Stimulated activated CD4-positive, alpha-beta T cell treated with anti-CD3 and anti-CD28 coated beads, TNF-alpha, amount 100 ng/mL, for 1 hour (primary cell): ENCODE data around the gene NPEPL1.
"Not testable (repeated sequence)": the region's sequence is repeated elsewhere in the genome, so short reads cannot be mapped to it uniquely, and the experiment has no call there.

Source experiments
- DNase-seq, 3 donors: peaks; one replicate each; pipeline ENCODE4 v3.0.0-alpha.2; 2020; ENCODE audit warnings: low read depth in 3 of 3, low spot score in 1 of 3

NPEPL1 gene

GRCh38 chr20:58737198-58737597, 44.6 kb downstream of the NPEPL1 start:
- no peak for DNase-seq

DNA sequence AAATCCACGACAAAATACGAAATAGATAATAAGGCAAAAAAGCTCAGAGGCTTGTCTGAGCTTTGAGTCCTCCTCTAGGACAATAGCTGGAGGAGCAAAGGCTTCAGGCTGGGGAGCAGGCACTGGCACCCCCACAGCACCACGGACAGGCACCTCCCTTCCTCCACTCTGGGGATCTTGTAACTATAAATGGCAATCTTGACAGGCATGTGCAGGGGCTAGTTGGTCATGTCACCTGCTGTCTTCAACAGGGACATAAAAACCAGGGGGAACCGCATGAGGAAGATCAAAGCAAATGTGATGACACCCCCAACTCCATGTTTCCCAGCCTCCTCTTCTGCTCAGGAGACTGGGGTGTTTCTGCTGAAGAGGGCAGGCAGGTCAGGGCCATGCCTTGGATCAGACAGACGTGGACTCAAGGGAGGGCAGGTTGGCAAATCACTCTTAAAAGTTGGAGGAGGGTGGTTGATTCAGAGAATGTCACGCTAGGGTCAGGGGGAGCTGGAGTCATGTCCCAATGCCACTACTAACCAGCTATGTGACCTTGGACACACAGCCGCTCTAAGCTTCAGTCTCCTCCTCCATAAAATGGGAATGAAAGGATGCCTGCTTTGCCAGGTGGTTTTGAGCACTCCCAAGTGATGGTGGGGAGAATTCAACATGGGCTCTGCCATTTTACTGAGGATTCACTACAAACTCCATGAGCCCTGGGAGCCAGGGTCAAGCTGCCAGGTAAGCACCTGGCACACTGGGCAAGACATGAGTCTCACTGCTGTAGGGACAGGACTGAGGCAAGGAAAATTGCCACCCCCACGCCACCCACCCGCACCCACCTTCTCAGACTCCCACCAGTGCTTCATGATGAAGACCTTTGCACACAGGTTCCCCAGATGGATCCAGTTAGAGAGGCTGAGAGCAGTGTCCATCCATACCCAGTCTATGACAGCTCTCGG, 48.0 kb downstream of the NPEPL1 start:
- DNase-seq = no peak

GRCh38 chr20:58741384-58741783, 48.8 kb downstream of the NPEPL1 start:
- DNase-seq = no peak

- no peak for DNase-seq
Observed at GRCh38 chr20:58742668-58743566, 50.3 kb downstream of the NPEPL1 start.

GRCh38 chr20:58743929-58744534, 51.4 kb downstream of the NPEPL1 start:
- DNase-seq = no peak

GRCh38 chr20:58744836-58745235, 52.2 kb downstream of the NPEPL1 start:
- DNase-seq = no peak

- no peak for DNase-seq
Observed at GRCh38 chr20:58745391-58745790, 52.8 kb downstream of the NPEPL1 start.

GRCh38 chr20:58746620-58747019, 54.0 kb downstream of the NPEPL1 start:
- DNase-seq = no peak

DNA sequence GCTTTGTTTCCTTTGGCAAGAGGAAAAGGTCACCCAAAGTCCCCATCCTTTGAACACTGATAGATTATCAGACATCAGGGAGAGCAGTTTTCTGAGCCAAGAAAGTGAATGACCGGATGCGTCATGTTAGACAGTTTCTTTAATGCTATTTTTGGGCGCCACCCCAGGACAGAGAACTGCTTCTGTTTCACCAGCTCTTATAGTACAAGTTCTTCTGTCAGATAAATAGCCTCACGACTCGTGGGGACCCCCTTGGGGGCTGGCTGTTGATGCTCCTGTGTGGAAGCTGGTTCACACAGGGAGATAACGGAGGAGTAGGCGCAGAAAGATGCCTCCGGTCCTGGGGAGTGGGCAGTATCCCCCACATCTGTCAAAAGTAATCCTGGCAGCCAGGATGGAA, 54.6 kb downstream of the NPEPL1 start:
- DNase-seq = no peak

DNA sequence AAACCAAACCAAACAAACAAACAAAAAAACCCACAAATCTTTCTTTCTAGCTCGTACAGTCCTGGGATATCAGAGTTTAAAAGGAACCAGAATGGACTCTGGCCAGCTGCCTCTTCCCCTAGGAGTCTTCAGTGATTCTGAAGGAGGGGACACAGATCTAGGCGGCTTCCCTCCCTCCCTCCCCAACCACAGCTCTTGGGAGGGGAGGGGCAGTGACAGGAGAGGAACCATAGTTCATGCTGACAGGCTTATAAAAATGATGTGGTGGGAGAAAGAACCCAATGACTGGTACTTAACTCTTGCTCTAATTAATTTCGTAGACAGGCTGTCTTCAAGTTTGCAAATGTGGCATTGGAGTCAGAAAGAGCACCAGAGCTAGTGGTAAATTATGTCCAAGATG, 56.0 kb downstream of the NPEPL1 start:
- no peak for DNase-seq

GRCh38 chr20:58749098-58749769, 56.6 kb downstream of the NPEPL1 start:
- no peak for DNase-seq

DNA sequence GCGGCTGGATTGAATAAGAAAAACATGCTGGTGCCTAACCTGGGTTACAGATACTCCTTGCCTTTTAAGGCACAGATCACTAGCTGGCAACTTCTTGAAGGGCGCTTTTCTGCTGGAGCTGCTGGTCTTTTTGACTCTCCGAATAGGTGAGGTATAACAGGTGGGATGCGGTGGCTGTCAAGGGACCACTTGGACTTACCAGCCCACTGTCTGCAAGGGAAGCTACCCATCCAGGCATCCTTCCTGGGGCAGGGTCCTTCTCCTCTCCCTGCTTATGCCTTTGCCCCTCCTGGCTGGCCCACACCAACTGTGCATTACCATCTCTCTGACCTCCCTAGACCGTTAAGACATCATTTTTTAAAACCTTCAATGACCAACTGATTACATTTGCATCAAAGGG, 57.4 kb downstream of the NPEPL1 start:
- DNase-seq = no peak

- DNase-seq = not testable (repeated sequence)
Observed at GRCh38 chr20:58750706-58751105, 58.1 kb downstream of the NPEPL1 start.

- no peak for DNase-seq
Observed at GRCh38 chr20:58751979-58752378, 59.4 kb downstream of the NPEPL1 start.

DNA sequence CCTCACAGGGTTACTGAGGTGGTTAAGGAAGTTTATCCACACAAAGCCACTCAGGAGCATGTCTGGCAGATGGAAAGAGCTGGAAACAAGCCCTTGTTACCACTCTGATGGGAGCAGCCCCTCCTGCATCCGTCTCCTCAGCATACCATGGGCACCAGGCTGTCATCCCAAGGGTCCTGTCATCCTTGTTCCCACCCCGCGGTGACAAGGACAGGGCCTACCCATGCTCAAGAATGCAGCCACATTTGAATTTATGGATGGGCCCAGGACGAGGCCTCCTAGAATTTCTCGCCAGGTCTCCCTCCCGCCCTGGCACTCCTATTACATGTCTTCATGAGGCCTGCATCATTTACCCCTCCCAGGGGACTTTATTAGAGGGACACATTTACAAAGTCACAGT, 60.0 kb downstream of the NPEPL1 start:
- DNase-seq = no peak

DNA sequence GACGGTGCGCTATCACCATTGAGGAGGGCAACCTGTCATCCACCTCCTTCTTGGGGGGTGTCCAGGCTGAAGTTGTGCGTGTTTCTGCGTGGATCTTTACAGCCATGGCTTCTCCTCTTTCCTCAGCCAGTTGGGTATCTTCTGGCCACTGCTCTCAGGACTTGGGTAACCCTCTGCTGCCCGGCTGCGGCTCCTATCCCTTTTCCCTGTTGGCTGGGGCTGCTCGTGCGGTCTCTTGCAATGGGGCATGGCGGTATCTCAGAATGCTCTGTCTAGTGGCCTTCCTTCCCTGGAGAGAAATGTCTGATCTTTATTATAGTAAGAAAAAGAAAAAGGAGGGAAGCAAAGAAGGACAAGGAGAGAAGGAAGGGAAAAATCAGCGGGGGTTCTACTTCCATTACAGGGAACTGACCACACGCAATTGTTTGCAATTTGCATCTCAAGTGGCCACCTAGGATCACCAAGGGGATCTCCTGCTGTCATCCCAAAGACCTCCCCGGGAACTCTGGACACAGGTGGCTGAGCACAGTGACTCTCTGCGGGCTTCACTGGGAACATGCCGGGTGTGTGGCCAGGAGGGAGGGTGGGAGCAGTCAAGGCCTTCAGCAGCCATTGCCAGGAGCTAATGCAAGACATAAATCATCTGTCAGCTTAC, 60.8 kb downstream of the NPEPL1 start:
- DNase-seq = no peak

DNA sequence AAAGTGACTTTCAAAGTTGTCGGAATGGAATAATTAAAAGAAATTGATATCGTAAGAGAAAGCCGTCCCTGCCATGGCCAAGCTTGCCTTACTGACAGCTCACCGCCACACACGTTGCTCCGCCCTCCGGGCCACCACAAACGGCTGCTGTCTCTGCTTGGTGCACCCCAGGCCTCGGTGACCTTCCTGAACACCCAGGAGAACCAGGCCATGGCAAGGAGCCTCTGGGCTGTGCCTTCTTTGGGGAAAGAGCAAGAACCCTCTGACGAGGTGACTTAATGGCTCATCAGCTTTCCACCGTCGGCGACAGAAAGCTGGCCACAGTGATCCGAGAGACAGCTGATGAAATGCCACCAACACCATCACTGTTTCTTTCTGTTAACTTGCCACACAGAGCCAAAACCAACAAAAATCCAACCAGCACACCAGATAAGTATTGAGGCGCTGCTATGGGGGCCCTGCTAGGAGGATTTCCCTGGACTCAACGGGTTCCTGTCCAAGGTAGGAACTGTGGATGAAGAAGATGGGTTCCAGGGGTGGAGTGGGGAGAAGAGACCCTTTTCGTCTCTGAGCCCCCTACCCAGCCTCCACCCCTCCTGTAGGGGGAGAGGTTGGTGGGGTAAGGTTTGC, 61.4 kb downstream of the NPEPL1 start:
- no peak for DNase-seq

DNA sequence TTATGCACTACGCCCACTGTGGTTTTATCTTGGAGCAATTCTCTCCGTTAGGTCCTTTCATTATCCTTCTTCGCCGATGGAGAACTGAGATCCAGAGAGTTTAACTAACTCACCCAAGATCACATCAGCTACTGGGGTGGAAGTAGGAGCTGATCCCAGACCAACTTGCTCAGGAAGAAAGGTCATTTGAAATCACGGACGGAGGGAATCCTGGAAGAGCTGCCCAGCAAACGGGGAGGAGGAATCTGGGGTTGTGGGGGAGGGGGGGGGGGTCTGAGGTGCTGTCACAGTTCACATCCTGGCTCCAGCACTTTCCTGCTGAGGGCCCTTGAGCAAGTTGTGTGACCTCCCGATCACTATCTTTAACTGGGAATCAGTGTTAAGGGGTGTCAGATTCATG, 62.0 kb downstream of the NPEPL1 start:
- no peak for DNase-seq

DNA sequence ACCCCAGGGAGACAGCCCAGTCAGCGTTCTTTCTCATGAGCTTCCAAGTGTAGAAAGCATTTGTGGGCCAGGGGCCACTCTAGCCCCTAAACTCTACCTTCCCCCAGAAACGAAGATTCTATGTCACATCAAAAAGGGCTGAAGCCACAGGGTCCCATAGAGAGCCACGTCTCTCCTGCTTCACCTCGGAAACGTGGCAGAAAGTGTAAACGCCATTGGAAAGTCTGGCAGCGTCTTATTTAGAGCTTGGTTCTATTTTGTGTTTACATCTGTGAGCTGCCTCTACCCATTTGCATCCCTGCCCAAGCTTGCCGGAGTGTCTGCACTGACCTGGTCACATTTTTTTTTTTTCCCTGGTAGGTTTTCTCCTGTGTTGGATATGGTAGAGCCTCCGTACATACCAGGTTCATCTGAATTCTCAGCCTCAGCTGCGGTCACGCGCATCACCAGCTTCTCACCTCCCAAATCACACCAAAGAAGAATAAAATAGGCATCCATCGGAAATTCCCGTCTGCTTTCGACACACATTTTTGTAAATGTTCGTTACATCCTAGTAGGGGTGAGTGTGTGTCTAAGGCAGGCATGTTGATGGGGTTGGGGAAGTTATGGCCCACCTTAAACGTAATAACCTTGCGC, 62.6 kb downstream of the NPEPL1 start:
- no peak for DNase-seq
